Measurements from ENCODE around the gene ADCY2.

Gene ADCY2

GRCh38 chr5:7395432-7395946 lies 449 bp upstream of the ADCY2 start:
- H3K9me3 ChIP-seq (ENCODE audit: control insufficient read depth in 2 of 2, low read length in 2 of 2), result no peaks in the 10 kb centered on the region
- peak overlapping the region in 1 of 2 donors; percentile 61 for H3K4me3 ChIP-seq (ENCODE audit: low read length in 2 of 2)
- peaks cover 27% of the 10 kb centered on the region for H3K4me1 ChIP-seq (ENCODE audit: control insufficient read depth, insufficient read depth, low read length)
- peak overlapping the region in 1 of 2 donors; percentile 20 for H3K9ac ChIP-seq (ENCODE audit: low read length in 2 of 2)
- peak overlapping the region; percentile 69 for H3K27ac ChIP-seq (ENCODE audit: low read length)
- H3K36me3 ChIP-seq (ENCODE audit: control insufficient read depth in 2 of 2, insufficient read depth in 2 of 2, low read length in 2 of 2), result no peaks in the 10 kb centered on the region
- H3K27me3 ChIP-seq (ENCODE audit: control insufficient read depth in 1 of 2, insufficient read depth in 2 of 2, low read length in 2 of 2), result no peaks in the 10 kb centered on the region

- Histone ChIP-seq H3K4me3 (ENCODE audit: low read length in 2 of 2) (peak overlapping the region; percentile 83 to 84), H3K36me3 (ENCODE audit: control insufficient read depth in 2 of 2, insufficient read depth in 2 of 2, low read length in 2 of 2) (no peaks in the 10 kb centered on the region), H3K4me1 (ENCODE audit: control insufficient read depth, insufficient read depth, low read length) (peaks cover 27% of the 10 kb centered on the region), H3K27me3 (ENCODE audit: control insufficient read depth in 1 of 2, insufficient read depth in 2 of 2, low read length in 2 of 2) (no peaks in the 10 kb centered on the region), H3K9ac (ENCODE audit: low read length in 2 of 2) (peak overlapping the region; percentile 58 to 59), H3K9me3 (ENCODE audit: control insufficient read depth in 2 of 2, low read length in 2 of 2) (no peaks in the 10 kb centered on the region), H3K27ac (ENCODE audit: low read length) (peak overlapping the region; percentile 31)
Measured at GRCh38 chr5:7396713-7397454, 946 bp downstream of the ADCY2 start.

GRCh38 chr5:7397937-7398336 lies 2.0 kb downstream of the ADCY2 start:
- H3K36me3 ChIP-seq (ENCODE audit: control insufficient read depth in 2 of 2, insufficient read depth in 2 of 2, low read length in 2 of 2), result no peaks in the 10 kb centered on the region
- peaks cover 20% of the 10 kb centered on the region for H3K4me1 ChIP-seq (ENCODE audit: control insufficient read depth, insufficient read depth, low read length)
- no peaks in the 10 kb centered on the region for H3K9me3 ChIP-seq (ENCODE audit: control insufficient read depth in 2 of 2, low read length in 2 of 2)
- H3K27ac ChIP-seq (ENCODE audit: low read length), result no peak overlapping the region
- no peak overlapping the region for H3K4me3 ChIP-seq (ENCODE audit: low read length in 2 of 2)
- no peak overlapping the region for H3K9ac ChIP-seq (ENCODE audit: low read length in 2 of 2)
- no peaks in the 10 kb centered on the region for H3K27me3 ChIP-seq (ENCODE audit: control insufficient read depth in 1 of 2, insufficient read depth in 2 of 2, low read length in 2 of 2)

GRCh38 chr5:7398596-7399280 lies 2.8 kb downstream of the ADCY2 start:
- H3K4me3 ChIP-seq (ENCODE audit: low read length in 2 of 2), result no peak overlapping the region
- H3K4me1 ChIP-seq (ENCODE audit: control insufficient read depth, insufficient read depth, low read length), result peaks cover 20% of the 10 kb centered on the region
- H3K36me3 ChIP-seq (ENCODE audit: control insufficient read depth in 2 of 2, insufficient read depth in 2 of 2, low read length in 2 of 2), result no peaks in the 10 kb centered on the region
- H3K9me3 ChIP-seq (ENCODE audit: control insufficient read depth in 2 of 2, low read length in 2 of 2), result no peaks in the 10 kb centered on the region
- H3K27me3 ChIP-seq (ENCODE audit: control insufficient read depth in 1 of 2, insufficient read depth in 2 of 2, low read length in 2 of 2), result no peaks in the 10 kb centered on the region
- no peak overlapping the region for H3K27ac ChIP-seq (ENCODE audit: low read length)
- H3K9ac ChIP-seq (ENCODE audit: low read length in 2 of 2), result no peak overlapping the region

GRCh38 chr5:7405277-7405676 lies 9.3 kb downstream of the ADCY2 start:
- H3K9me3 ChIP-seq (ENCODE audit: control insufficient read depth in 2 of 2, low read length in 2 of 2), result no peaks in the 10 kb centered on the region
- H3K27ac ChIP-seq (ENCODE audit: low read length), result no peak overlapping the region
- H3K36me3 ChIP-seq (ENCODE audit: control insufficient read depth in 2 of 2, insufficient read depth in 2 of 2, low read length in 2 of 2), result no peaks in the 10 kb centered on the region
- H3K4me1 ChIP-seq (ENCODE audit: control insufficient read depth, insufficient read depth, low read length), result peaks cover 5% of the 10 kb centered on the region
- H3K9ac ChIP-seq (ENCODE audit: low read length in 2 of 2), result no peak overlapping the region
- no peaks in the 10 kb centered on the region for H3K27me3 ChIP-seq (ENCODE audit: control insufficient read depth in 1 of 2, insufficient read depth in 2 of 2, low read length in 2 of 2)
- H3K4me3 ChIP-seq (ENCODE audit: low read length in 2 of 2), result no peak overlapping the region

GRCh38 chr5:7410936-7411511 lies 15.1 kb downstream of the ADCY2 start:
- Histone ChIP-seq H3K36me3 (ENCODE audit: control insufficient read depth in 2 of 2, insufficient read depth in 2 of 2, low read length in 2 of 2) (peaks cover 0 to 4% of the 10 kb centered on the region in 2 donors), H3K4me3 (ENCODE audit: low read length in 2 of 2) (no peak overlapping the region), H3K27ac (ENCODE audit: low read length) (no peak overlapping the region), H3K4me1 (ENCODE audit: control insufficient read depth, insufficient read depth, low read length) (peaks cover 23% of the 10 kb centered on the region), H3K9me3 (ENCODE audit: control insufficient read depth in 2 of 2, low read length in 2 of 2) (no peaks in the 10 kb centered on the region), H3K27me3 (ENCODE audit: control insufficient read depth in 1 of 2, insufficient read depth in 2 of 2, low read length in 2 of 2) (no peaks in the 10 kb centered on the region), H3K9ac (ENCODE audit: low read length in 2 of 2) (no peak overlapping the region)

GRCh38 chr5:7412409-7412808 lies 16.5 kb downstream of the ADCY2 start:
- Histone ChIP-seq H3K36me3 (ENCODE audit: control insufficient read depth in 2 of 2, insufficient read depth in 2 of 2, low read length in 2 of 2) (peaks cover 0 to 4% of the 10 kb centered on the region in 2 donors), H3K27me3 (ENCODE audit: control insufficient read depth in 1 of 2, insufficient read depth in 2 of 2, low read length in 2 of 2) (no peaks in the 10 kb centered on the region), H3K27ac (ENCODE audit: low read length) (no peak overlapping the region), H3K9ac (ENCODE audit: low read length in 2 of 2) (no peak overlapping the region), H3K4me1 (ENCODE audit: control insufficient read depth, insufficient read depth, low read length) (peaks cover 23% of the 10 kb centered on the region), H3K9me3 (ENCODE audit: control insufficient read depth in 2 of 2, low read length in 2 of 2) (no peaks in the 10 kb centered on the region), H3K4me3 (ENCODE audit: low read length in 2 of 2) (peak overlapping the region; percentile 38 to 58)

- no peak overlapping the region for H3K27ac ChIP-seq (ENCODE audit: low read length)
- H3K9ac ChIP-seq (ENCODE audit: low read length in 2 of 2), result no peak overlapping the region
- peaks cover 25% of the 10 kb centered on the region for H3K4me1 ChIP-seq (ENCODE audit: control insufficient read depth, insufficient read depth, low read length)
- H3K36me3 ChIP-seq (ENCODE audit: control insufficient read depth in 2 of 2, insufficient read depth in 2 of 2, low read length in 2 of 2), result peaks cover 0 to 4% of the 10 kb centered on the region in 2 donors
- H3K9me3 ChIP-seq (ENCODE audit: control insufficient read depth in 2 of 2, low read length in 2 of 2), result no peaks in the 10 kb centered on the region
- H3K4me3 ChIP-seq (ENCODE audit: low read length in 2 of 2), result no peak overlapping the region
- H3K27me3 ChIP-seq (ENCODE audit: control insufficient read depth in 1 of 2, insufficient read depth in 2 of 2, low read length in 2 of 2), result no peaks in the 10 kb centered on the region
Measured at GRCh38 chr5:7415123-7415522, 19.2 kb downstream of the ADCY2 start.

GRCh38 chr5:7415587-7416535 lies 19.9 kb downstream of the ADCY2 start:
- H3K27ac ChIP-seq (ENCODE audit: low read length), result no peak overlapping the region
- H3K4me1 ChIP-seq (ENCODE audit: control insufficient read depth, insufficient read depth, low read length), result peaks cover 29% of the 10 kb centered on the region
- H3K9ac ChIP-seq (ENCODE audit: low read length in 2 of 2), result no peak overlapping the region
- H3K4me3 ChIP-seq (ENCODE audit: low read length in 2 of 2), result no peak overlapping the region
- no peaks in the 10 kb centered on the region for H3K27me3 ChIP-seq (ENCODE audit: control insufficient read depth in 1 of 2, insufficient read depth in 2 of 2, low read length in 2 of 2)
- no peaks in the 10 kb centered on the region for H3K9me3 ChIP-seq (ENCODE audit: control insufficient read depth in 2 of 2, low read length in 2 of 2)
- H3K36me3 ChIP-seq (ENCODE audit: control insufficient read depth in 2 of 2, insufficient read depth in 2 of 2, low read length in 2 of 2), result peaks cover 0 to 4% of the 10 kb centered on the region in 2 donors

- Histone ChIP-seq H3K27me3 (ENCODE audit: control insufficient read depth in 1 of 2, insufficient read depth in 2 of 2, low read length in 2 of 2) (no peaks in the 10 kb centered on the region), H3K27ac (ENCODE audit: low read length) (no peak overlapping the region), H3K36me3 (ENCODE audit: control insufficient read depth in 2 of 2, insufficient read depth in 2 of 2, low read length in 2 of 2) (peaks cover 0 to 4% of the 10 kb centered on the region in 2 donors), H3K4me1 (ENCODE audit: control insufficient read depth, insufficient read depth, low read length) (peaks cover 19% of the 10 kb centered on the region), H3K9me3 (ENCODE audit: control insufficient read depth in 2 of 2, low read length in 2 of 2) (no peaks in the 10 kb centered on the region), H3K9ac (ENCODE audit: low read length in 2 of 2) (no peak overlapping the region), H3K4me3 (ENCODE audit: low read length in 2 of 2) (no peak overlapping the region)
Measured at GRCh38 chr5:7418276-7418675, 22.3 kb downstream of the ADCY2 start.
